ENCODE data around the gene CD300A.
A peak's percentile ranks its signal among the peaks of the same experiment; 100 is the strongest.

CD300A gene
- long read RNA-seq, transcript CD300A-201 (6 exons, 631 nt): minor isoform, 5 of 67 reads
- long read RNA-seq, transcript CD300A-202 (7 exons, 1,858 nt): major isoform, 53 of 67 reads
- long read RNA-seq, partial matches to known transcripts: 0 of 67 reads
- long read RNA-seq, other reads (novel, unspliced or antisense): 8 of 67 reads

DNA sequence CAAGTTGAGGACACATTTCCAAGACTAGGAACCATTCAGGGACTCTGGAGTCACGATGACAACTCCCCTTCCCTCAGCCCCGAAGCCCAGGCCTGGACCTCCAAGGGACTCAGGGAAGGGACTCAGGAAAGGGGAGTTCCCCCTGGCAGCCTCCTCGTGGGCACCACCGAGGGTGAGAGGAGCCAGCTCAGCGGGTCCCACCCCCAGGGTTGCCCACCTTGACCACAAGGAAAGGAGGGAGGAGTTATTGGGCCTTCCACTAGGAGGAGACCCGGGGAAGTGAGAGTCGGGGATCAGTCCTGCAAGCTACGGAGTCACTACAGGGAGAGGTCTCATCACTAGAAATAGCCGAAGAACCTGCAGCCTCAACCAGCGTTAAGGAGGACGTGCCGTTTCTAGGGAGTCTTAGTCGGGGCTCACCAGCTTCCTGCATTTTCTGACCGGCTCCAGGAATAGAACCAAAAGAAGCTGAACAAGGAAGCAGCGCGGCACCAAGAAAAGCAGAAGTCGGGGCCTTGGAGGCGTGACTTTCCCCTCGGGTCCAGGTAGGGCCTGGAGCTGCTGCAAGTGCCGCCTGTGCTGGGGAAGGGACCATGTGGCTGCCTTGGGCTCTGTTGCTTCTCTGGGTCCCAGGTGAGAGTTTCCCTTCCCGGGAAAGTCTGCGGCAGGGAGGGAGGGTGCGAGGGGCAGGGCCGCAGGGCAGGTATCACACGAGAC, at the start of gene CD300A:
CD300A (plus strand) TSS at position 524 of the 717 bp plus-strand sequence; CDS start at position 594, 70 bp downstream.
- Histone ChIP-seq H3K27me3 (ENCODE audit: insufficient read depth, poor library complexity, severe bottlenecking) (no peaks in the 10 kb centered on the region), H3K27ac (replicated peaks) (peak within 1 kb of the TSS; percentile 78), H3K4me3 (replicated peaks; ENCODE audit: insufficient read depth, low read length) (peak within 1 kb of the TSS; percentile 59)
- TF ChIP-seq POLR2AphosphoS5 (IDR thresholded peaks at IDR 0.05; ENCODE audit: low read depth) (peak; percentile 76), SPI1 (IDR thresholded peaks at IDR 0.05; ENCODE audit: borderline replicate concordance, low read depth) (peak; percentile 97), GABPA (IDR thresholded peaks at IDR 0.05; ENCODE audit: low read depth) (no peak)
- TF ChIP-seq, protein P1, sequence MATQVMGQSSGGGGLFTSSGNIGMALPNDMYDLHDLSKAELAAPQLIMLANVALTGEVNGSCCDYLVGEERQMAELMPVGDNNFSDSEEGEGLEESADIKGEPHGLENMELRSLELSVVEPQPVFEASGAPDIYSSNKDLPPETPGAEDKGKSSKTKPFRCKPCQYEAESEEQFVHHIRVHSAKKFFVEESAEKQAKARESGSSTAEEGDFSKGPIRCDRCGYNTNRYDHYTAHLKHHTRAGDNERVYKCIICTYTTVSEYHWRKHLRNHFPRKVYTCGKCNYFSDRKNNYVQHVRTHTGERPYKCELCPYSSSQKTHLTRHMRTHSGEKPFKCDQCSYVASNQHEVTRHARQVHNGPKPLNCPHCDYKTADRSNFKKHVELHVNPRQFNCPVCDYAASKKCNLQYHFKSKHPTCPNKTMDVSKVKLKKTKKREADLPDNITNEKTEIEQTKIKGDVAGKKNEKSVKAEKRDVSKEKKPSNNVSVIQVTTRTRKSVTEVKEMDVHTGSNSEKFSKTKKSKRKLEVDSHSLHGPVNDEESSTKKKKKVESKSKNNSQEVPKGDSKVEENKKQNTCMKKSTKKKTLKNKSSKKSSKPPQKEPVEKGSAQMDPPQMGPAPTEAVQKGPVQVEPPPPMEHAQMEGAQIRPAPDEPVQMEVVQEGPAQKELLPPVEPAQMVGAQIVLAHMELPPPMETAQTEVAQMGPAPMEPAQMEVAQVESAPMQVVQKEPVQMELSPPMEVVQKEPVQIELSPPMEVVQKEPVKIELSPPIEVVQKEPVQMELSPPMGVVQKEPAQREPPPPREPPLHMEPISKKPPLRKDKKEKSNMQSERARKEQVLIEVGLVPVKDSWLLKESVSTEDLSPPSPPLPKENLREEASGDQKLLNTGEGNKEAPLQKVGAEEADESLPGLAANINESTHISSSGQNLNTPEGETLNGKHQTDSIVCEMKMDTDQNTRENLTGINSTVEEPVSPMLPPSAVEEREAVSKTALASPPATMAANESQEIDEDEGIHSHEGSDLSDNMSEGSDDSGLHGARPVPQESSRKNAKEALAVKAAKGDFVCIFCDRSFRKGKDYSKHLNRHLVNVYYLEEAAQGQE (IDR thresholded peaks at IDR 0.05; ENCODE audit: insufficient replicate concordance, low read depth): no peak
- peak; percentile 56 to 91 for DNase-seq (ENCODE audit: low read depth in 1 of 2, low spot score in 1 of 2)

DNA sequence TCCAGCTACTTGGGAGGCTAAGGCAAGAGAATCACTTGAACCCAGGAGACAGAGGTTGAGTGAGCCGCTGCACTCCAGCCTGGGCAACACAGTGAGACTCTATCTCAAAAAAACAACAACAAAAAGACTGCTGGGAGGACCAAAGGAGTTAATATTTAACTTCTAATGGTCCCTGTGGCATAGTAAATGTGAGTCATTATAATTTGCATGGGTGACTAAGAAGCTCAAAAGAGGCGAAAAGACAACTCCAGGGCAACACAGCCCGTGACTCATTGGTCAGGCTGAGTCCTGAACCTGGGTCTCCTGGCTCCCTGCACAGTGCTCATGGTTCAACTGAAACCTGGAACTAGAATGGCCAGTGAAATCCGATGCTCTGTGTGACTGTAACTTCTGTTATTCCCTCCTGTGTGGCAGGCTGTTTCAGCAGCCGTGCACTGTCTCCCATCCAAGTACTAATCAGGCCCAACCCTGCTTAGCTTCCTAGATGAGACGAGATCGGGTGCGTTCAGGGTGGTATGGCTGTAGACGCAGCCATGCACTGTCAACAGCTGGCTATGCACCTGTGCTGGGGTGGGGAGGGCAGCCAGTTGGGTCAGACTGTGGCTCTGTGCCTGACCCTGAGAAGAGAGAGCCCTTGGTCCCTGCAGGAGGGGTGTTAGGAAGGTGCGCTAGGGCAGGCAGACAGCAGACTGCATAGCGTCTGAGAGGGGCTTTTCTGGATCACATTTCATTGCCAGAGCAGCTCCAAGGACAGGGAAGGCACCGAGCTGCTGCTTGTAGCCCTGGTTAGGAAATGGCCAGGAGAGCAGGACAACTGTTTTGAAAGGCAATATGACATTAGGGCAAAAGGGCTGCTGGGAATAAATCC, 49.0 kb upstream of the CD300A start:
- TF ChIP-seq, protein P2, sequence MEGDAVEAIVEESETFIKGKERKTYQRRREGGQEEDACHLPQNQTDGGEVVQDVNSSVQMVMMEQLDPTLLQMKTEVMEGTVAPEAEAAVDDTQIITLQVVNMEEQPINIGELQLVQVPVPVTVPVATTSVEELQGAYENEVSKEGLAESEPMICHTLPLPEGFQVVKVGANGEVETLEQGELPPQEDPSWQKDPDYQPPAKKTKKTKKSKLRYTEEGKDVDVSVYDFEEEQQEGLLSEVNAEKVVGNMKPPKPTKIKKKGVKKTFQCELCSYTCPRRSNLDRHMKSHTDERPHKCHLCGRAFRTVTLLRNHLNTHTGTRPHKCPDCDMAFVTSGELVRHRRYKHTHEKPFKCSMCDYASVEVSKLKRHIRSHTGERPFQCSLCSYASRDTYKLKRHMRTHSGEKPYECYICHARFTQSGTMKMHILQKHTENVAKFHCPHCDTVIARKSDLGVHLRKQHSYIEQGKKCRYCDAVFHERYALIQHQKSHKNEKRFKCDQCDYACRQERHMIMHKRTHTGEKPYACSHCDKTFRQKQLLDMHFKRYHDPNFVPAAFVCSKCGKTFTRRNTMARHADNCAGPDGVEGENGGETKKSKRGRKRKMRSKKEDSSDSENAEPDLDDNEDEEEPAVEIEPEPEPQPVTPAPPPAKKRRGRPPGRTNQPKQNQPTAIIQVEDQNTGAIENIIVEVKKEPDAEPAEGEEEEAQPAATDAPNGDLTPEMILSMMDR (IDR thresholded peaks at IDR 0.05; ENCODE audit: insufficient read depth, low read length): no peak
- TF ChIP-seq GABPA (IDR thresholded peaks at IDR 0.05; ENCODE audit: low read depth) (no peak), POLR2AphosphoS5 (IDR thresholded peaks at IDR 0.05; ENCODE audit: low read depth) (no peak)
- no peak overlapping the region for H3K27ac ChIP-seq (replicated peaks)
- H3K4me3 ChIP-seq (replicated peaks; ENCODE audit: insufficient read depth, low read length): no peak overlapping the region
- H3K27me3 ChIP-seq (ENCODE audit: insufficient read depth, poor library complexity, severe bottlenecking): no peaks in the 10 kb centered on the region
- no peak for DNase-seq (ENCODE audit: low read depth in 1 of 2, low spot score in 1 of 2)

DNA sequence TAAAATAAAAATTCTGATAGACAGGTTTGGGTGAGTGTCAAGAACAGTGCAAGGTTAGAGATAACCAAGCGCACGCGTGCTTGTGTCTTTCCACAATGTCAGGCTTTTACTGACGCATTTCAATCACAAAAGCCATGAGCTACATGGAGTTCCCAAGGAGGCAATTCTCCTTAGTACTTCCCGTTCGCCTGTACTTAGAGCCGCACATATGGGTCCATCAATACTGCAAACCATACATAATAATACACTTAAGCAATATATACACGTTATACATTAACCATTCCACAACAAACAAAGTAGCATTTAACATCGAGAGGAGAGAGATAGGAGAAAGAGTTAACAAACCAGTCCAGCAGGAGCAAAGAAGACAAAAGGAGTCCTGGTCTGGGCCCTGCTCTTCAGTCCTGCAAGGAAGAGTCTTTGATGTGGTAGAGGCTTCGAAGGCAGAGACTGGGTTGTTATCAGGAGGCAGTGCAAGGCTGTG, 46.5 kb upstream of the CD300A start:
- DNase-seq (ENCODE audit: low read depth in 1 of 2, low spot score in 1 of 2): no peak
- TF ChIP-seq, protein P1 (IDR thresholded peaks at IDR 0.05; ENCODE audit: insufficient replicate concordance, low read depth): no peak
- TF ChIP-seq POLR2AphosphoS5 (IDR thresholded peaks at IDR 0.05; ENCODE audit: low read depth) (no peak), GABPA (IDR thresholded peaks at IDR 0.05; ENCODE audit: low read depth) (no peak), SPI1 (IDR thresholded peaks at IDR 0.05; ENCODE audit: borderline replicate concordance, low read depth) (no peak)
- TF ChIP-seq, protein P2 (IDR thresholded peaks at IDR 0.05; ENCODE audit: insufficient read depth, low read length): no peak
- H3K4me3 ChIP-seq (replicated peaks; ENCODE audit: insufficient read depth, low read length): no peak overlapping the region
- H3K27ac ChIP-seq (replicated peaks): no peak overlapping the region
- H3K27me3 ChIP-seq (ENCODE audit: insufficient read depth, poor library complexity, severe bottlenecking): no peaks in the 10 kb centered on the region

DNA sequence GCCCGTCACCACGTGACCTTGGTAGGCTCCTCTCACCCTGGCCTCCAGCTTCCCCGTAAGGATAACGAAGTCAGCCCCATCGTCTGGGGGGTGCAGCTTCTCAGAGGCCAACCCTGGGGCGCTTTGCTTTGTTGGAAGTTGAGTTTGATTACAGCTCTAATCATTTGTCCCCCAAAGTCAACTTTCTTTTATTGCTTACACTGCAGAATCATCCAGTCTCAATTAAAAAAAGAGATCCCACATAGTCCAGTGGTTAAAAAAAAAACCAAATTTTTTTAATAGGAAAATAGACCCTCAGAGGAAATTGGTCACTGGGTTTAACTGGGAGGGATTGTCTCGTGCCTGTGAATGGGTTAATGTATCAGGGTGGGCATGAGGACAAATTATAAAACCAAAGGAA, 42.3 kb upstream of the CD300A start:
- no peaks in the 10 kb centered on the region for H3K27me3 ChIP-seq (ENCODE audit: insufficient read depth, poor library complexity, severe bottlenecking)
- no peak overlapping the region for H3K27ac ChIP-seq (replicated peaks)
- H3K4me3 ChIP-seq (replicated peaks; ENCODE audit: insufficient read depth, low read length): no peak overlapping the region
- TF ChIP-seq, protein P1 (IDR thresholded peaks at IDR 0.05; ENCODE audit: insufficient replicate concordance, low read depth): no peak
- DNase-seq (ENCODE audit: low read depth in 1 of 2, low spot score in 1 of 2): no peak
